Muscle of back (tissue), 11 donors: ENCODE results near the gene GSTM5. TPM values are rescaled to one million over a fixed set of nuclear protein-coding genes. Genes with fewer than 3 reads are reported as not detected.
"Not testable (repeated sequence)": the region's sequence is repeated elsewhere in the genome, so short reads cannot be mapped to it uniquely, and the experiment has no call there.

Source experiments
- DNase-seq, 3 donors: peaks; one replicate each; pipeline versions ENCODE4 v3.0.0 to v3.0.0-alpha.2; 2013
- polyA plus RNA-seq, 10 donors: library from polyadenylated mRNA; unstranded; fragments of 120-200 nt; gene quantifications; one replicate each; pipeline ENCODE4 v1.2.1, GENCODE V29; 2013; ENCODE audit not compliant: insufficient read length in 10 of 10

The GSTM5 gene
- polyA plus RNA-seq, 10 donors = 7.3 to 42.1 (median 13.7) TPM

DNA sequence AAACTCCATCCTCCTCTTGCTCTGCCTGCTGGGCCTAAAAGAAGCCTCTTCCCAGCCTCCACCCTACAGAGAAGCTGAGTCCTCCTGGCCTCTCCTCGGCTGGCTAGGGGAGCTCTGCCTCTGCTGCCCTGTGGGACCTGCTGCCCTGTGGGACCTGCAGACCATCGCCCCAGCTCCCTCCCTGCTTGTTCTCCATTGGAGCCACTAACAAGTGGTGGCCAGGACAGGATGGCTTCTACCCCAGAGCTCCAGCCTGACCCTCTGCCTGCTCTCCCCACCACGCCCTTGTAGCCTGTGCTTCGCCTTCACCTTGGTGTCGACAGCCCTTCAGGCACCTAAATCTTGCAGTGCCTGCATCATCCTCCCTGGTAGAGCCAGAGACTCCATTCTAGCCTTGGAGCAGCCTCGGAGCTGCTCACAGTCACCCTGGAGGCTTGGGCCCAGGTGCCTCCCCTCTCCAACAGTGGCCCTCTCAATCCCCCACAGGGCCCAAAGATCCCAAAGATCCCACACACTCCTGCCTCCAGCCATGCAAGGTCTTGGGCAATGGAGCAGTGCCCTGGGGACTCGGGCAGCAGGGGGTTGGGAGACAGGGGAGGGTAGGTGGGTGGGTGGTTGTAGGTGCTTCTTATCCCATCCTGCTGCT lies 48.7 kb downstream of the GSTM5 start:
- no peak for DNase-seq

DNA sequence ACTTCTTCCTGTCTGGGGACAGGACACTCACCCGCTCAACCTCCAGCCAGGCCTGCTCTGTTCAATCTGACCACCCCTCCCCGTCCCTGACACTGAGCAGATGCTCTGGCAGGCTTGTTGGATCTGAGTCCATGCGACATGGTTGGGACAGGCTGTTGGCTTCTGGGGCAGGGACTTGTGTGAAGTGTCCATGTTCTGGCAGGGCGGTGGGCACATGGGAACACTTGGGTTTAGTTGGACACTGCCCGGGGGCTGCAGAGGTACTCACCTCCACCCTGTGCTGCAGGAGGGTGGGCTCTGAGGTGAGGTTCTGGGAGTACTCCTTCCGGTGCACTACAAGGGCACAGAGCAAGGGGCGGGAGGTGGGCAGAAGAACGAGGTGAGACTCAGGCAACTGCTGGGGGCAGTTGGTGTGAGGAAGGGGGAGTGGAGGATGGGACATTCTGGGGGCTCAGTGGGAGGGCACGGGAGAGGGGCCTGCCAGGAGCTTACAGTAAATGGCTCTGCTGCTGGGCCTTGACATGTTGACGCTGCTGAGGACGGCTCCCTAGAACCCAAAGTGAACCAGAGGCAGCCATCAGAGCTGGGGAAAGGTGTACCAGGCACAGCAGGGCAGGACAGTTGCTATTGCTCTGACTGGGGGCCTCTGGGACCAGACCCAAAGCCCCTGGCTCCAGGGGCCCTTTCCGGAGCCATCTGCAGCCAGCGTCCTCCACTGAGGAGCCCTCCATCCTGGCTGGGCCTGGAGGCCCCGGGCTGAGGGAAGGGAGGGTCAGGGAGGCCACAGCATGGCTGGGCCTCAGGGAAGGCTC lies 49.4 kb downstream of the GSTM5 start:
- DNase-seq = peak in 1 of 3 donors; percentile 30

DNA sequence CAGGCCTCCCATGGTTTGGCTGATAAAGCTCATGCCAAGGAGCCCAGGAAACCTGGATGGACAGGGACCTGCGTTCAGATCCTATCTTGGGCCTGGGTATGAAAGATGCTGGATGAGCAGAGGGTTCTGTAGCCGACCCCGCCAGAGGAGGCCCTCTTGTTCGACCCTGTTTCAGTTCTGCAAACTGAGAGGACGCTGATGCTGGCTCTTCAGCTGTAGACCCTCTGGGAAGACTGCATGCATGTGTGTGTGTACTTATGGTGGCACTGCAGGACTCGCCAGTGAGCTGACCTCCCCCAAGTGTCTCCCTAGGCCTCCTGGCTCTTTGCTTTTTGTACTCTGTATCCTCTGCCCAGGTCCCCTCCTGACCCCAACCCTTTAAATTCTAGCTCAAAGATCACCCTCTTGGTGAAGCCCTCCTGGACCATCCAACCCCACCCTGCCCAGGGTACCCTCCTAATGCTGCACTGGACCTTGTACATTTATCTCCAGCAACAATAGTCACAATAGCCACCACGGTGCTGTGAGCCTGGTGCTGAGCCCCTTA lies 50.1 kb downstream of the GSTM5 start:
- no peak for DNase-seq

DNA sequence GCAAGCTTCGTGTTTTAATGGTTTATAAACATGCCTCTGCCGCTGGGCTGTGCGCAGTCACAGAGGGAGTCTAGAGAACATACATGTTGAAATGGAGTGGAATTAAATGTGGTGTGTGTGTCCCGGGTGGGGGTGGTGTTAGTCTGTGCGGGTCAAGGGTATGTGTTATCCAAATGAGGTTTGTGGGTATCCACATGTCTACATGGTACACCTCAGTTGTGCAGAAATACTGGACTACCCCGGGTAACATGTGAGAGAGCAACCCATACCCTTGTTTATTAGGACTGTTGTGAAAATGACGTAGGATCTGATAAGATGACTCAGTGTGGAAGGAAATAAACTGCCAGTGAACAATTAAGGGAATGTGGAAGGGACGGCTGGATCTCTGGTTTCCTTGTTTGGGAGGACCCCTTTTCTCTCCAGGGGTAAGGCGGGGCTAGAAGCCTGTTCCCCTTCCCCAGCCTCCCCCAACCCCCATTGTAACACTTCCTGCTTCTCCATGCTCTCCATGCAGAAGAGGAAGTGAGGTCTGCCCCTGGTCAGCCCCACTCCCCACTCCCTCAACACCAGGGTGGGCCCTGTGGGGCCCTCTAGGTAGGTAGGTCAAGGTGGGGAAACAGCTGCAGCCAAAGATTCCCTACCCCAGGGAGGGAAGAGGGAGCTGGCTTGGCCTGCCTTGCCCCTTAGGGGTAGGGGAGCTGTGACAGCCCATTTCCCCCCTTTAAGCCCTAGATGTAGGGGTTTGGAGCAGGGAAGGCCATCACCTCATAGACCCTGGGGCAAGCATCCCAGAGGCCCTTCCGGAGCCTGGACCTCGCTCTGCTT lies 51.0 kb downstream of the GSTM5 start:
- DNase-seq = no peak

DNA sequence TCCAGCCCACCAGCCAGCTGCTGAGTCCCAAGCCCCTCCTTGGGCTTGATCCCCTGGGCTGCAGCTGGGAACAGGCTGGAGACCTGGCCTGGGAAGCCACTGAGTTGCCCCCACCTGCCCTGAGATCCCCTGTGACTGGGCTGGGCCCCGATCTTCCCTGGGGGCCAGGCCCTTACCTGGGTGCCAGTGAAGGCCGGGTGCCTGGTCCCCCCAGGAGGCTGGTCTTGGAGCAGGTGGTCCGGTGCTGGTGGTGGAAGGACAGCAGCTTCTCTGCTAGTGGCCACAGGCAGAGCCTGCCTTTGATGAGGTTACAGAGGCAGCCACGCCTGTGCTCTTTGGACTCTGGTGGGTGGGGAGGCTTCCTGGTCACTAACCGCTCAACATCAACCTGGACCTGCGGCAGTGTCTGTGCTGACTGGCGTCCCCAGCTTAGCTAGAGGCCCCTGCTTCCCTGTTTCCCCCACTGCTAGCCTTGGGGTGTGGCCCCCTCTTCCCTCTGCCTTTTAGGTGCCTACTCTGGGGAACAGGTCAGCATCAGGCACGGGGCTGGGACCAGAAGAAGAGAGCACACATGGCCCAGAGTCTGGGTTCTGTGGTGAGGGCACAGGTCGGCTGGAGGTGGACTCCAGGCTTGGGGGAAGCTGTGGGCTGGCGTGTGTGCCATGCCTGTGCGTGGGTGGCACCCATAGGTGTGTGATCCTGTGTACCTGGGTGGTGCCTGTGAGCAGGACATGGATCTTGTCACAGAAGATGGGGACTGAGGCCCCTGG lies 51.8 kb downstream of the GSTM5 start, which contains the start of gene EPS8L3:
Gene EPS8L3 (minus strand): TSS at position 278 of the 770 bp plus-strand sequence. CDS start 2,174 bp downstream, outside the sequence.
- DNase-seq = no peak

DNA sequence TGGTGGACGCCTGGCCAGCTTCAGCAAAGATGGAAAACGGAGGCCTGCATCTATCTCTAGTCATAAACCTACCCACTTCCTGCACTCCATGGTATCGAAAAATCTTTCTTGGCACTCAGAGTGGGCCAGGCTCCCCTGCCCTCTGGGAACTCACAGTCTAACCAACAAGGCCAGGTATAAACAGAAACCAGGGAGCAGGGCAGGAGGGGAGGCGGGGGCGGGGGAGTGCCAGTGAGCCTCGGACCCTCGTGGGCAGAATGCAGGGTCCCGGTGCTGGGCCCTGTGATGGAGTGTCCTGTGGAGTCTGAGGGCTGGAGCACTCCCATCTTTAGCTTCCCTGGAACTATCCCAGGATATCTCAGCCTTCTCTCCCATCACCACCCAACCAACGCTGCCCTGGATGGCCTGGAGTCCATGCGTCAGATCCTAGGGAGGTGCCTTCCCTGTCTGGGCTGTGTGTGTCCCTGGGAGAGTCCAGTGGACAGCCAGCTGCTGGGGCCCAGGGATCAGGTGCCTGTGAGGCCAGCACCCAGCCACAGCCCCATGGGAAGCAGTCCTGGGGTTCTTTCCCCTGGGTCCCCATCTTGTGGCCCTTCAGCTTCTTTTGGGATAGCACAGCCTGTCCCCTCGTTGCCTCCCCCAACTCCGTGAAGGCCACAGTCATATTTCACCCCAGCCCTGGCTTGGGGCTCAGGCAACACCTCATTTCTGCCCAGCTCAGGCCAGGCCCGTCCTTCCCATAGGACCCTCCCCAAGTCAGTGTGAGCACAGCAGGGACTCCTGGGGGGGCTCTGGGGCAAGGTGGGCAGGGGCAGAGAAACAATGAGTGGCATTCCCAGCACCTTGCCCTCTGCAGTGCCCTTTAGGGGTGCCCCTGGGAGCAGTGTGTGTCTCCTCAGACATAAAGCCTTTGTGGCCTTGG lies 52.8 kb downstream of the GSTM5 start:
- no peak for DNase-seq

DNA sequence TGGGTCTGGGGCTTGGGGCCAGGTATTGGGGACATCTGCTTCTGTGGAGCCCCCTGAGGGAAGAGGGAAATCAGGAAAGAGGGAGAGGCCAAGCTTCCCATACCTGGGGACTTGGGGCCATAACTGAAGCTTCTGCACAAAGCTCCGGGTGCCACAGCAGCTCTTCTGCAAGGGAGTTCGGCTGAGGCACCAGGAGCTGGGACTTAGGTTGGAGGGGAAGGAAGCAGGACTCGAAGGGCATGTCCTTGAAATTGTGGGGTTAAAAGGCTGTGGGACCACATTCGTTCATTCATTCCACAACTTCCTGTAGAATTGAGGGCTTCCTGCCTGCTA lies 53.4 kb downstream of the GSTM5 start:
- no peak for DNase-seq

DNA sequence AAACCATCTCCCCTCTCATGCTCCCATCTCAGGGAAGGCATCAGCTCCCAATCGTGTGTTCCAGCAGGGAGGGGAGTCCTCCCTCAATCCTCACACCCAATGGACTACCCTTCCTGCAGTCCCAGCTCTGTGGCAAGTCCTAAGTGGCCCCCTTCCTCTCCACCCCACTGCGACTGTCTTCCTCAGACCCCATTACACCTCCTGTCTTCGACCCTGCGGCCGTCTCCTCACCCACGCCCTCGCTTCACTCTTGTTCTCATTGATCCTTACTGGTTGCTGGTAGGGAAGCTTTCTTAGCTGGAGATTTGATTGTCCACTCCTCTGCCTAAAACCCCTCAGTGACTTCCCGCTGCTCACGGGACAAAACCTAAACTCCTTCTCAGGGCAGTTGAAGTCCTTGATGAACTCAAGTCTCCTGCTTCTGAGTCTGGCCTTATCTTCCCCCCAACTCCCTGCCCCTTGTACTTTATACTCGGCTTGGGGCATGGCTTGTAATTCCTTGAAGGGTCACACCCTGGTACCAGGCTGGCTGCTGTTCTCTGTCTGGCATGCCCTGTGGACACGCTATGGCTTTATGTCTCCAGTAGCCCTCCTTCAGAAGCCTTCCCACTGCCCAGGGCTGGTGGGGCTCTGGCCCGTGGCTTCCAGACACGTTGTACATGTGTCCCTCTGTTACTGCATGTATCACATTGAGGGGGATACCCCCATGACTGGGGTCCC lies 54.0 kb downstream of the GSTM5 start:
- DNase-seq = no peak

DNA sequence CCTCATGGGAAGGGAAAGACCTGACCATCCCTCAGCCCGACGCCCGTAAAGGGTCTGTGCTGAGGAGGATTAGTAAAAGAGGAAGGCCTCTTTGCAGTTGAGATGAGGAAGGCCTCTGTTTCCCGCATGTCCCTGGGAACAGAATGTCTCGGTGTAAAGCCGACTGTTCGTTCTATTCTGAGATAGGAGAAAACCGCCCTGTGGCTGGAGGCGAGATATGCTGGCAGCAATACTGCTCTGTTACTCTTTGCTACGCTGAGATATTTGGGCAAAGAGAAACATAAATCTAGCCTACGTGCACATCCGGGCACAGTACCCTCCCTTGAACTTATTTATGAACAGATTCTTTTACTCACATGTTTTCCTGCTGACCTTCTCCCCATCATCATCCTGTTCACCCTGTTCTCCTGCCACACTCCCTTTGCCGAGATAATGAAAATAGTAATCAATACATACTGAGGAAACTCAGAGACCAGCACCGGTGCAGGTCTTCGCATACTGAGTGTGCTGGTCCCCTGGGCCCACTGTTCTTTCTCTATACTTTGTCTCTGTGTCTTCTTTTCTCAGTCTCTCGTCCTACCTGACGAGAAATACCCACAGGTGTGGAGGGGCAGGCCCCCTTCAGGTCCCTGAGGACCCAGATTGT lies 55.1 kb downstream of the GSTM5 start:
- DNase-seq = not testable (repeated sequence)

Other genes starting within 250 kb of the GSTM5 start
- 100 to 1,000 TPM in 9 of 10 donors, 10 to 100 TPM in 1; 90.2 to 305 (median 215) TPM for gene SYPL2, start 245.7 kb upstream of the GSTM5 start, polyA plus RNA-seq
- gene ATXN7L2, start 228.3 kb upstream of the GSTM5 start, polyA plus RNA-seq = 10 to 100 TPM; 11.8 to 32.9 (median 20.8) TPM
- gene CYB561D1, start 218.2 kb upstream of the GSTM5 start, polyA plus RNA-seq = 10 to 100 TPM in 4 of 10 donors, 1 to 10 TPM in 6; 6.2 to 12.4 (median 9.2) TPM
- gene AMIGO1, start 202.5 kb upstream of the GSTM5 start, polyA plus RNA-seq = 10 to 100 TPM in 6 of 10 donors, 1 to 10 TPM in 4; 8.8 to 16.9 (median 10.7) TPM
- gene GPR61, start 172.4 kb upstream of the GSTM5 start, polyA plus RNA-seq = 1 to 10 TPM in 9 of 10 donors, under 1 TPM in 1; 0.95 to 2.4 (median 1.6) TPM
- 1 to 10 TPM; 6.7 to 9.7 (median 8.2) TPM for gene GNAI3, start 163.6 kb upstream of the GSTM5 start, polyA plus RNA-seq
- gene GNAT2, start 92.6 kb upstream of the GSTM5 start, polyA plus RNA-seq = under 1 TPM in 1 of 10 donors, not detected in 9; 0.19 TPM
- 10 to 100 TPM; 26.0 to 41.4 (median 34.1) TPM for gene AMPD2, start 92.4 kb upstream of the GSTM5 start, polyA plus RNA-seq
- gene GSTM4, start 56.2 kb upstream of the GSTM5 start, polyA plus RNA-seq = 10 to 100 TPM; 12.9 to 25.9 (median 20.7) TPM
- 100 to 1,000 TPM; 118 to 193 (median 154) TPM for gene GSTM2, start 44.2 kb upstream of the GSTM5 start, polyA plus RNA-seq
- gene GSTM1, start 24.4 kb upstream of the GSTM5 start, polyA plus RNA-seq = 10 to 100 TPM in 4 of 10 donors, 1 to 10 TPM in 2, under 1 TPM in 3, not detected in 1; 0.28 to 59.1 (median 1.2) TPM
- 10 to 100 TPM; 33.5 to 57.6 (median 43.2) TPM for gene GSTM3, start 28.8 kb downstream of the GSTM5 start, polyA plus RNA-seq
- under 1 TPM in 1 of 10 donors, not detected in 9; 0.19 TPM for gene EPS8L3, start 51.7 kb downstream of the GSTM5 start, polyA plus RNA-seq
- 10 to 100 TPM in 4 of 10 donors, 1 to 10 TPM in 6; 7.0 to 13.9 (median 9.3) TPM for gene CSF1, start 198.6 kb downstream of the GSTM5 start, polyA plus RNA-seq